BJ (cell line): Measurements from ENCODE around the gene DBNL. TPM values are rescaled to one million over a fixed set of nuclear protein-coding genes. Genes with fewer than 3 reads are reported as not detected.

ENCODE experiments used
- CTCF ChIA-PET: fragments of 350-600 bp; formaldehyde crosslinking; extraction: SDS; loops from one replicate; lab custom pipeline; 2021; ENCODE audit warnings: antibody characterized with exemption, inconsistent platforms; lab: Yijun Ruan, JAX
- POLR2A ChIA-PET: fragments of 300-600 bp; sonication (Branson Sonifier 250); formaldehyde crosslinking; extraction: SDS; loops from one replicate; lab custom pipeline; 2021; ENCODE audit warnings: antibody characterized with exemption; lab: Charles Lee
- DNase-seq: peaks from one replicate; pipeline ENCODE4 v3.0.0-alpha.2; 2011; ENCODE audit warnings: low read depth
- H3K27me3 ChIP-seq: 2 replicates; pipeline ENCODE4 v1.6.0; 2011; ENCODE audit warnings: low read length; ENCODE audit not compliant: control insufficient read depth, insufficient read depth
- H3K36me3 ChIP-seq: 2 replicates; pipeline ENCODE4 v1.5.1; 2011; ENCODE audit warnings: low read length; ENCODE audit not compliant: control insufficient read depth, insufficient read depth
- H3K4me3 ChIP-seq: 2 replicates; pipeline ENCODE4 v1.5.1; 2011; ENCODE audit warnings: low read depth, mild to moderate bottlenecking, control low read depth, low read length
- CTCF ChIP-seq: IDR thresholded peaks from 2 replicates; pipeline ENCODE4 v1.5.1; 2011; ENCODE audit warnings: low read depth, mild to moderate bottlenecking, control low read depth, inconsistent platforms, low read length, moderate library complexity; ENCODE audit not compliant: insufficient read depth
- polyA plus RNA-seq: library from polyadenylated mRNA; depleted of rRNA; stranded (reverse); fragments of >200 nt; gene quantifications from 2 replicates; pipeline ENCODE4 v1.2.3, GENCODE V29; 2011

DBNL gene
- polyA plus RNA-seq, 1 experiment, result 140 TPM

DNA sequence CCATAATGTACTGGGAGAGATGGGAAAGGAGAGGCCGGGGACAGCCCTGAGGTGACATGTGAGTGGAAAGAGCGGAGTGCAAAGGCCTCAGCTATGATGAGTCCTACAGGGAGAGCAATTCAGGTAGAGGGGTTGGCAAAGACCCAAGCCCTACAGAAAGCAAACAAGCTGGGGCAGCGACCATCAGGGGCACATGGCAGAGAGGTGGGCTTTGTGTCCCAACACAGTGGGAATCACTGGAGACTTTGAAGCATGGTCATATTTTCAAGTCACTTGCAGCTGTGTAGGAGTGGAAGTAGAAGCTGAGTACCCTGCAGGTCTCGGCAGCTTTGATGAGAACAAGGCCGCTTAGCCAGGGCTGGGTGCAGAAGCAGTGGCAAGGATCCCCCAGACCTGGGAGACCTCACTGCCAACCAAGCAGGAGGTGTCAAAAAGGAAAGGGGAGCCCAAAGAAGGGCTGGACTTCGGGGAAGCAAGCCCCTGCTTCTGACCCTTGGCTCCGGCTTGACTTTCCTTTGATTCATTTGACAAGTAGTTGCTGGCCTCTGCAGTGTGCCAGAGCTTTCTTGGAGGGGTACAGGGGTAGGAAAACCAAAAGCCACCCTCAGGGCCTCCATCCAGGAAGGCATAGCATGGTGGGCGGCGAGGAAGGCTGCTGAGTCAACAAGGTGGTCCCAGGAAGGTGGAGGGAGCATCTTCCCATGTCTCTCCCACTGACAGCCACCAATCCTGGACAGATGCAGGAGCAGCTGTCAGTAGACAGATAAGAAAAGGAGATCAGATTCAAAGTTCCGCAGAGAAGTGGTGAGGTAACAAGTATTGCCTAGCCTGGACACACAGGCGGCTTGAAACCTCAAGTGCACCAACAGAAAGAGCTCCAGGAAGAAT lies 22.8 kb downstream of the DBNL start:
- H3K27me3 ChIP-seq, result no peaks in the 10 kb centered on the region
- POLR2A ChIA-PET, result no interaction called here
- peaks cover 2% of the 10 kb centered on the region; the same call in 1 of the 2 replicates for H3K36me3 ChIP-seq
- CTCF ChIA-PET, result interaction anchor here (0.9 to 4.2 kb wide), 5 partner anchors 10 to 498 kb away, joined by 3 to 25 read pairs (median 4); no protein-coding TSS in a partner anchor
- DNase-seq, result no peak
- H3K4me3 ChIP-seq, result no peak overlapping the region
- TF ChIP-seq CTCF, result no peak

GRCh38 chr7:44068054-44068453 lies 23.6 kb downstream of the DBNL start:
- CTCF ChIA-PET, result interaction anchor here (0.9 to 4.2 kb wide), 4 partner anchors 25 to 497 kb away, joined by 3 to 25 read pairs (median 3); partner anchors contain the start of gene YKT6
- no peak for TF ChIP-seq CTCF
- H3K36me3 ChIP-seq, result no peaks in the 10 kb centered on the region; the same call in 1 of the 2 replicates
- DNase-seq, result no peak
- POLR2A ChIA-PET, result no interaction called here
- no peak overlapping the region for H3K4me3 ChIP-seq
- no peaks in the 10 kb centered on the region for H3K27me3 ChIP-seq

- POLR2A ChIA-PET, result no interaction called here
Measured at GRCh38 chr7:44071726-44072363, 27.3 kb downstream of the DBNL start.

DNA sequence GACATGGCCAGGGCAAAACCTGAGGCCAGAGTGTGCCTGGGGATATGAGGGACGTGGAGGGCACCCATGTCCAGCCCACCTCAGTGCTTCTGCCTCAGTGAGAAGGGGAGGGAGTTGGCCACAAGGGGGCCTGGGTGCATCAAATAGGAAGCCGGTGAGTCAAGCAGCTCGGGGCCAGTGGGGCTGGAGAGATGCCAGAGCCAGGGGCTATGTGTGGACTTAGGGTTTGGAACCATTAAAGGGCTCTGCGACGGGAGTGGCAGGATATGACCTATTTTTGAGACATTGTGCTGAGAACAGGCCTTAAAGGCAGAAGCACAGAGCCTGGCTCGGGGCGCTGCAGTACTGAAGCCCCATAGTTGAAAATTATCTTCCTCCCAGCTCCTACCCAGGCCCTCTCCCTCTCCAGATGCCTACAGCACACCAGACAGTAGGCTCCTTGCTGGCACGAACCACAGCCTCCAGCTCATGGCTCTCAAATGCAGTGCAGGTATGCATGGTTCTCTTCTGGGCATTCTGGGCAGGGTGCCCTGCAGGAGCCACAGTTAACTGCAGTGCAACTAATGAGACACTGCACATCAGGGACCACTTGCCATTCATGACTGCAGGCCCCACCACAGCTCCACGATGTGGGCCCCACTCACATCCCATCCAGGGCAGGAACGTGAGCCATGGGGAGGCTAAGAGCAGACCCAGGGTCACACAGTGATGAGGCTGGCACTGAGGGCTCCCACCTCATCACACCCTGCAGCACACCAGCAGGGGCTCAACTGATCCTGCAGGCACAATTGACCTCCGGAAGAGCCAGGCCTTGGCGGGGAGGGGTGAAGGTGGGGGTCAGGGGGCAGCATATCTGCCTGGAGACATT lies 28.1 kb downstream of the DBNL start:
- peak; percentile 44 for DNase-seq
- POLR2A ChIA-PET, result interaction anchor here (0.8 kb wide), 1 partner anchor 16 kb away, joined by 3 read pairs; no protein-coding TSS in a partner anchor
- CTCF ChIA-PET, result interaction anchor here (0.7 to 3.6 kb wide), 20 partner anchors 8 to 492 kb away, joined by 3 to 52 read pairs (median 6); partner anchors contain the start of genes DBNL, GCK, POLD2 and YKT6
- TF ChIP-seq CTCF, result peak; percentile 92
- Histone ChIP-seq H3K4me3 (no peak overlapping the region), H3K27me3 (no peaks in the 10 kb centered on the region), H3K36me3 (peaks cover 22% of the 10 kb centered on the region)

More at GRCh38 chr7:44071726-44072363, 27.3 kb downstream of the DBNL start:
- no peak for DNase-seq
- TF ChIP-seq CTCF, result no peak
- Histone ChIP-seq H3K27me3 (no peaks in the 10 kb centered on the region), H3K4me3 (no peak overlapping the region), H3K36me3 (peaks cover 18% of the 10 kb centered on the region)
- CTCF ChIA-PET, result interaction anchor here (0.7 to 3.6 kb wide), 21 partner anchors 9 to 492 kb away, joined by 3 to 52 read pairs (median 6); partner anchors contain the start of genes DBNL, GCK, POLD2 and YKT6
